ENCODE data around the gene RPAIN.

DNA sequence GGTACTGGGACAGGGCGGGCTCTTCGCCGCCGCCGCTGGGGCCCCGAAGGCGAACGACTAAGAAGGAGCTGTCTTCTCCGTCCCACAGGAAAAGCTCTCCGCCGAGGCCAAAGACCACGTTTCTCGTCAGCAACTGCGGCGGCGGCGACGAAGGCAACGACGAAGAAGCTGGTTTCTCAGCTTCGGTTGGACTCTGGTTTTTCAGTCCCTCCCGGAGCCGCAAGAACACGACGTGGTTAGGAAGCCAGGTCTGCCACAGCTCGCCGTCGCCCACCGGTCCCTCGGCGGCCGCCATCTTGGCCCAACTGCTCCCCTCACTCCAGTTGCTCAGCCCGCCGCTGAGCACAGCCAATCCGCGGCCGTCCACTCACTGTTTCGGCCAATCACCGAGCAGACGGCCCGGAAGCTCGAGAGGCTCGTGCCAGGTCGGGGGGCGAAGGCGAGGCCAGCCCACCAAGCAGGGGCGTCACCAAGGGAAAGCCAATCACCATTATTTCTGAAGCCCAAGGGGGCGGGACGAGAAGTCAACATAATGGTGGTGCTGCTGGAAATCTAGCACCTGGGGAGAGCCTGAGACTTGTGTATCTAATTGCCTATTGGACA, 525 bp upstream of the RPAIN start, which contains the start of gene NUP88:
- TF ChIP-seq, protein P1, sequence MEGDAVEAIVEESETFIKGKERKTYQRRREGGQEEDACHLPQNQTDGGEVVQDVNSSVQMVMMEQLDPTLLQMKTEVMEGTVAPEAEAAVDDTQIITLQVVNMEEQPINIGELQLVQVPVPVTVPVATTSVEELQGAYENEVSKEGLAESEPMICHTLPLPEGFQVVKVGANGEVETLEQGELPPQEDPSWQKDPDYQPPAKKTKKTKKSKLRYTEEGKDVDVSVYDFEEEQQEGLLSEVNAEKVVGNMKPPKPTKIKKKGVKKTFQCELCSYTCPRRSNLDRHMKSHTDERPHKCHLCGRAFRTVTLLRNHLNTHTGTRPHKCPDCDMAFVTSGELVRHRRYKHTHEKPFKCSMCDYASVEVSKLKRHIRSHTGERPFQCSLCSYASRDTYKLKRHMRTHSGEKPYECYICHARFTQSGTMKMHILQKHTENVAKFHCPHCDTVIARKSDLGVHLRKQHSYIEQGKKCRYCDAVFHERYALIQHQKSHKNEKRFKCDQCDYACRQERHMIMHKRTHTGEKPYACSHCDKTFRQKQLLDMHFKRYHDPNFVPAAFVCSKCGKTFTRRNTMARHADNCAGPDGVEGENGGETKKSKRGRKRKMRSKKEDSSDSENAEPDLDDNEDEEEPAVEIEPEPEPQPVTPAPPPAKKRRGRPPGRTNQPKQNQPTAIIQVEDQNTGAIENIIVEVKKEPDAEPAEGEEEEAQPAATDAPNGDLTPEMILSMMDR (IDR thresholded peaks at IDR 0.05; ENCODE audit: insufficient read depth, low read length, poor library complexity, severe bottlenecking): no peak
- no peak for TF ChIP-seq EZH2phosphoT487 (conservative IDR thresholded peaks at IDR 0.05; ENCODE audit: low read length)
